Heart left ventricle (tissue), 16 donors: ENCODE results near the gene IL1R2. TPM values are rescaled to one million over a fixed set of nuclear protein-coding genes. Genes with fewer than 3 reads are reported as not detected.
A peak's percentile ranks its signal among the peaks of the same experiment; 100 is the strongest.

Experiments used
- ATAC-seq, 4 donors: fragments of 200-7000 bp; cut with Tn5 transposase; one replicate each; pipeline ENCODE4 v1.9.1; 2020 to 2022; ENCODE audit warnings: moderate library complexity in 4 of 4, mild to moderate bottlenecking in 3 of 4, moderate number of reproducible peaks in 1 of 4
- DNase-seq, 5 donors: peaks; one replicate each; pipeline ENCODE4 v3.0.0-alpha.2; 2020
- H3K27ac ChIP-seq, 12 donors: fragments of 200-600 bp; sonication (generic) in 4 of 12; one replicate each; pipeline versions ENCODE4 v1.5.0 to v1.8.0; 2016 to 2022; ENCODE audit warnings: mild to moderate bottlenecking in 2 of 12
- H3K27me3 ChIP-seq, 9 donors: fragments of 200-600 bp; sonication (generic) in 2 of 9; one replicate each; pipeline versions ENCODE4 v1.5.1 to v1.8.0; 2016 to 2022; ENCODE audit warnings: mild to moderate bottlenecking in 3 of 9
- H3K36me3 ChIP-seq, 9 donors: fragments of 200-600 bp; sonication (generic) in 2 of 9; one replicate each; pipeline versions ENCODE4 v1.5.0 to v1.8.0; 2018 to 2022; ENCODE audit warnings: mild to moderate bottlenecking in 2 of 9
- H3K4me1 ChIP-seq, 12 donors: fragments of 200-600 bp; sonication (generic) in 4 of 12; one replicate each; pipeline versions ENCODE4 v1.5.0 to v1.8.0; 2016 to 2022; ENCODE audit warnings: mild to moderate bottlenecking in 3 of 12
- H3K4me3 ChIP-seq, 12 donors: fragments of 200-600 bp; sonication (generic) in 4 of 12; one replicate each; pipeline versions ENCODE4 v1.5.0 to v1.8.0; 2017 to 2022; ENCODE audit warnings: mild to moderate bottlenecking in 9 of 12, moderate library complexity in 4 of 12
- H3K9me3 ChIP-seq, 12 donors: fragments of 200-600 bp; sonication (generic) in 4 of 12; one replicate each; pipeline versions ENCODE4 v1.5.0 to v1.8.0; 2016 to 2022; ENCODE audit warnings: mild to moderate bottlenecking in 1 of 12
- CTCF ChIP-seq, 12 donors: fragments of 200-600 bp; sonication (generic) in 4 of 12; IDR thresholded peaks; one replicate each; pipeline versions ENCODE4 v1.5.0 to v1.8.0; 2018 to 2022; ENCODE audit warnings: antibody characterized with exemption in 12 of 12, mild to moderate bottlenecking in 5 of 12
- POLR2A ChIP-seq, 2 donors: fragments of 450-650 bp; IDR thresholded peaks; one replicate each; pipeline ENCODE4 v1.6.1; 2017; ENCODE audit warnings: antibody characterized with exemption in 2 of 2, mild to moderate bottlenecking in 2 of 2, moderate library complexity in 2 of 2
- WGBS, 4 donors: extraction: QIAGEN DNeasy Blood & Tissue Kit in 2 of 4; methylation state at CpG; one replicate each; pipeline versions ENCODE4 v1.1.5 to v1.1.7; 2013 to 2018; 5-methylcytosine and 5-hydroxymethylcytosine counted together
- intact Hi-C, 10 donors: fragments of 100-400 bp; cut with DNase I; formaldehyde crosslinking; loops; one replicate each; pipeline versions ENCODE4 v1.11.1 to v1.14.2; 2022
- polyA plus RNA-seq, 2 donors: library from polyadenylated mRNA; stranded (reverse); fragments of 200-250 nt; gene quantifications; one replicate each; pipeline ENCODE4 v1.2.3, GENCODE V29; 2013
- total RNA-seq, 9 donors: library from RNA; depleted of rRNA in 2 of 9; stranded (reverse); fragments of >200 nt in 2 of 9; fragmentation: NEBNext Ultra II Directional in 3 of 9; extraction: Animal tissue kit (Norgen Biotek cat#: 25700) in 3 of 9; gene quantifications; one replicate each; pipeline versions ENCODE4 v1.1.0 to v1.2.4, GENCODE V29; 2016 to 2023
- donor health status: ischemic (EF 13 %, LVEDD 7.1; RV severe dilation, severe dysfunction).
- donor health status: healthy with polysubstance abuse.
- donor health status: DM: no; HTN: yes; CAD: no.
- donor health status: DM: no; HTN: no; CAD: no.
- donor health status: ischemic (EF 25% LVEDD 6.9; RV normal size, moderate dysfunction).
- donor health status: ischemic (EF 25% LVEDD 5.7; RV mildly dilated, moderate dysfunction).
- donor health status: healthy.
- donor health status: DM: yes; HTN: yes; CAD: no.
- donor health status: ischemic (EF 35%, LVEDD 5.7; RV mildly dilated, moderate dysfunction).
- donor health status: nonischemic (EF 11% LVEDD 7.7; RV severe dilation, severe dysfunction).
- donor health status: DM: yes; HTN: yes; CAD: no.
- donor health status: PGD.
- donor health status: ischemic (EF 29% LVEDD 5.4; RV normal size, mild dysfunction).
- donor health status: nonischemic (EF 23%, LVEDD 6.1; RV moderate dilation, normal function).

IL1R2 gene
- total and polyA plus RNA-seq, 11 donors: 0.77 to 8.0 (median 2.1) TPM; not detected in 3

DNA sequence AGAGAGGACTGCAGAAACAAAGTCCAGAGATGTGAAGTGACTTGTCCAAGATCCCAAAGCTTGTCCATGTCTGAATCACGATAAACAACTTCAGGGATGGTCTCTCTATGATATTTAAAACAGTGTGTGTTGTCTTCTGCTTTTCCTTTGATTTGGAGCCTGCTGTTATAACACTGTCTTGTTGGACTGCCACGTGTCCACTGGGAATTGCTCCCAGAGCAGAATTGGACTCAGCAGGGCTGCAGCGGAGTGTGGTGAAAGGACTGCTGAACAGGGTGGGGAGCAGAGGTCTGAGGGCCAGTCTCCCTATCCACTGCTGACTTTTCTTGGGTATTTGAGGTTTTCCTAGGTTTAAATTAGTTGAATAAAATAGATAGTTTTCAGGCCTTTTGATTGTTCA is 68.3 kb downstream of the IL1R2 start:
- Histone ChIP-seq H3K4me3 (no peak overlapping the region), H3K27ac (no peak overlapping the region), H3K4me1 (peaks cover 0 to 85% (median 45%) of the 10 kb centered on the region in 12 donors), H3K27me3 (no peaks in the 10 kb centered on the region), H3K36me3 (no peaks in the 10 kb centered on the region), H3K9me3 (no peaks in the 10 kb centered on the region)
- TF ChIP-seq POLR2A (IDR thresholded peaks at IDR 0.05): no peak
- no peak for TF ChIP-seq CTCF (IDR thresholded peaks at IDR 0.05)
- DNase-seq (no peak), ATAC-seq (no peak)
- 65 to 80% (median 72%) methylated on average over 3 of the region's 3 CpGs for WGBS, 4 donors
- intact Hi-C loops: loop anchor here in 4 of 10 donors (5.0 kb wide), 3 partner anchors 38 to 177 kb away; partner anchors contain the start of gene IL1R1 (in 2 of the 4)

- no peak overlapping the region for H3K4me3 ChIP-seq
- ATAC-seq (no peak), DNase-seq (no peak)
- intact Hi-C loops: loop anchor here in 4 of 10 donors (5.0 kb wide), 3 partner anchors 38 to 177 kb away; partner anchors contain the start of gene IL1R1 (in 2 of the 4)
- no peaks in the 10 kb centered on the region for H3K27me3 ChIP-seq
- WGBS, 4 donors: 90 to 96% (median 94%) methylated on average over 4 of the region's 4 CpGs
- H3K9me3 ChIP-seq: no peaks in the 10 kb centered on the region
- peak overlapping the region in 2 of 12 donors; percentile 4 to 5 for H3K27ac ChIP-seq
- H3K36me3 ChIP-seq: no peaks in the 10 kb centered on the region
- TF ChIP-seq CTCF (IDR thresholded peaks at IDR 0.05) (no peak), POLR2A (IDR thresholded peaks at IDR 0.05) (no peak)
- H3K4me1 ChIP-seq: peaks cover 0 to 85% (median 51%) of the 10 kb centered on the region in 12 donors
These were observed 69.0 kb downstream of the IL1R2 start for GRCh38 chr2:102060792-102061191.

GRCh38 chr2:102061286-102061699 is 69.5 kb downstream of the IL1R2 start:
- H3K4me1 ChIP-seq: peaks cover 0 to 88% (median 52%) of the 10 kb centered on the region in 12 donors
- DNase-seq: peak in 1 of 5 donors; percentile 49
- no peak for TF ChIP-seq POLR2A (IDR thresholded peaks at IDR 0.05)
- no peak for TF ChIP-seq CTCF (IDR thresholded peaks at IDR 0.05)
- WGBS, 4 donors: 76 to 92% (median 85%) methylated on average over 5 to 7 of the region's 7 CpGs
- H3K27me3 ChIP-seq: no peaks in the 10 kb centered on the region
- intact Hi-C loops: loop anchor here in 4 of 10 donors (5.0 kb wide), 3 partner anchors 39 to 176 kb away; partner anchors contain the start of gene IL1R1 (in 2 of the 4)
- ATAC-seq: no peak
- peak overlapping the region in 7 of 12 donors; percentile 4 to 96 (median 25) for H3K27ac ChIP-seq
- no peaks in the 10 kb centered on the region for H3K36me3 ChIP-seq
- H3K4me3 ChIP-seq: no peak overlapping the region
- no peaks in the 10 kb centered on the region for H3K9me3 ChIP-seq

DNA sequence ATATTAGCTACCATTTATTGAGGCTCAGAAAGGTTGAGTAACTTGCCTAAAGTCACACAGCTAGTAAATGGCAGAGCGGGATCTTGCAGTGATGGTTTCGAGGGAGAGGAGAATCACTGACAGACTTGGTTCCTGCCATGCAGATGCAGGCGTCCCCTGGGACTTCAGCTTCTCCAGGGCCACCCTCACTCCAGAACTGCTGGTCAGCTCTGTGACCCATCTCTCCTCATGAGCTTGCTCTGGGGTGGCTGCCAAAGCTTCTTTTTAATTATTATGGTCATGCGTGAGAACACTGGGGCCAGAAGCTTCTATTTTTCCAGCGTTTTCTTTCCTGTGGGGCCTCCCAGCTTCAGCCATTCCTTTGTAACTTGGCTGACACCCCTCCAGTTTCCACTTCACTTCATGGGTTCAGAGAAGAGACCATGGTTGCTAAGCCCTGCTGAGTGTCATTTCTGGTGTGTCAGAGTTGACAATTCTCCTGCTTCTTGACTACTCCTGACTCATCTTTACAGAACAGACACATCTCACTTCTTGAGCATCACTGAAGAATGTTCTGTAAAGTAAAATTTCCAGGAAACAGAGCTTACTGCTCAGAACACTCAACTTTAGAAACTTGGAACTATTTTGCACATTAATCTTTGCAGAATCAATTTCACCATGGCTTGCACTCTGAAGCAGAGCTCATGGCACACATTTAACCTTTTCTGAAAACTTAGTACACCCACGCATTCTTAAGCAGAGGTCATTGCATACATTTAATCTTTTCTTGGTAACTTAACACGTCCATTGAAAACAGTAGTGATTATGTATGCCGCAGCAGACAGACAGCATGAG is 70.4 kb downstream of the IL1R2 start:
- intact Hi-C loops: loop anchor here in 4 of 10 donors (5.0 kb wide), 3 partner anchors 40 to 175 kb away; partner anchors contain the start of gene IL1R1 (in 2 of the 4)
- DNase-seq (peak in 4 of 5 donors; percentile 49 to 72 (median 61)), ATAC-seq (peak in 1 of 4 donors; percentile 2)
- Histone ChIP-seq H3K9me3 (no peaks in the 10 kb centered on the region), H3K36me3 (no peaks in the 10 kb centered on the region), H3K4me3 (no peak overlapping the region), H3K27ac (peak overlapping the region in 11 of 12 donors; percentile 4 to 97 (median 79)), H3K27me3 (no peaks in the 10 kb centered on the region), H3K4me1 (peaks cover 0 to 88% (median 51%) of the 10 kb centered on the region in 12 donors)
- TF ChIP-seq CTCF (IDR thresholded peaks at IDR 0.05): no peak
- TF ChIP-seq POLR2A (IDR thresholded peaks at IDR 0.05): no peak
- WGBS, 4 donors: 69 to 74% (median 70%) methylated on average over 8 of the region's 8 CpGs
